HUES48 (cell line): ENCODE data around the gene CETP.
"Not testable (repeated sequence)": the region's sequence is repeated elsewhere in the genome, so short reads cannot be mapped to it uniquely, and the experiment has no call there.

ENCODE experiments used
- H3K27ac ChIP-seq: one replicate; pipeline ENCODE4 v1.7.0; 2013; ENCODE audit warnings: low read depth, low read length, inconsistent platforms
- H3K27me3 ChIP-seq: 2 replicates; pipeline ENCODE4 v1.6.1; 2013; ENCODE audit warnings: mild to moderate bottlenecking, low read length; ENCODE audit not compliant: control insufficient read depth, insufficient read depth
- H3K36me3 ChIP-seq: 2 replicates; pipeline ENCODE4 v1.6.1; 2013; ENCODE audit warnings: low read length; ENCODE audit not compliant: control insufficient read depth, insufficient read depth
- H3K4me1 ChIP-seq: 2 replicates; pipeline ENCODE4 v1.6.1; 2013; ENCODE audit warnings: mild to moderate bottlenecking, low read length; ENCODE audit not compliant: control insufficient read depth, insufficient read depth
- H3K4me3 ChIP-seq: 2 replicates; pipeline ENCODE4 v1.5.1; 2013; ENCODE audit warnings: mild to moderate bottlenecking, low read depth, low read length
- H3K9ac ChIP-seq: 2 replicates; pipeline ENCODE4 v1.6.1; 2013; ENCODE audit warnings: mild to moderate bottlenecking, low read depth, low read length, moderate library complexity
- H3K9me3 ChIP-seq: 2 replicates; pipeline ENCODE4 v1.6.1; 2013; ENCODE audit warnings: low read length; ENCODE audit not compliant: control insufficient read depth, insufficient read depth

The CETP gene

DNA sequence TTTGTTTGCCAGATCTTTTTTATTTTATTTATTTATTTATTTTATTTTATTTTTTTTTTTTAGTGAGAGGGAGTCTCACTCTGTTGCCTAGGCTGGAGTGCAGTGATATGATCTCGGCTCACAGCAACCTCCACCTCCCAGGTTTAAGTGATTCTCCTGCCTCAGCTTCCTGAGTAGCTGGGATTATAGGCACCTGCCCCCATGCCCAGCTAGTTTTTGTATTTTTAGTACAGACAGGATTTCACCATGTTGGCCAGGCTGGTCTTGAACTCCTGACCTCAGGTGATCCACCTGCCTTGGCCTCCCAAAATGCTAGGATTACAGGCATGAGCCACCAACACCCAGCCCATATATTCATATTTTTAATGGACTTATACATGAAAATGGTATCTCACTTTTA lies 30.7 kb downstream of the CETP start:
- peaks cover 37% of the 10 kb centered on the region for H3K27me3 ChIP-seq
- not testable (repeated sequence) for H3K4me3 ChIP-seq, H3K9me3 ChIP-seq, H3K4me1 ChIP-seq, H3K36me3 ChIP-seq, H3K27ac ChIP-seq, H3K9ac ChIP-seq

- Histone ChIP-seq H3K9ac (no peak overlapping the region), H3K9me3 (no peaks in the 10 kb centered on the region), H3K4me1 (peaks cover 6% of the 10 kb centered on the region; the same call in 1 of the 2 replicates), H3K27me3 (peaks cover 30% of the 10 kb centered on the region), H3K4me3 (no peak overlapping the region), H3K27ac (no peak overlapping the region), H3K36me3 (no peaks in the 10 kb centered on the region)
These were observed 31.5 kb downstream of the CETP start for GRCh38 chr16:56993204-56993603.

GRCh38 chr16:56994311-56994710 lies 32.6 kb downstream of the CETP start:
- Histone ChIP-seq H3K27ac (no peak overlapping the region), H3K9ac (no peak overlapping the region), H3K4me1 (peaks cover 6% of the 10 kb centered on the region; the same call in 1 of the 2 replicates), H3K4me3 (no peak overlapping the region), H3K36me3 (no peaks in the 10 kb centered on the region), H3K27me3 (peaks cover 19% of the 10 kb centered on the region), H3K9me3 (no peaks in the 10 kb centered on the region)

DNA sequence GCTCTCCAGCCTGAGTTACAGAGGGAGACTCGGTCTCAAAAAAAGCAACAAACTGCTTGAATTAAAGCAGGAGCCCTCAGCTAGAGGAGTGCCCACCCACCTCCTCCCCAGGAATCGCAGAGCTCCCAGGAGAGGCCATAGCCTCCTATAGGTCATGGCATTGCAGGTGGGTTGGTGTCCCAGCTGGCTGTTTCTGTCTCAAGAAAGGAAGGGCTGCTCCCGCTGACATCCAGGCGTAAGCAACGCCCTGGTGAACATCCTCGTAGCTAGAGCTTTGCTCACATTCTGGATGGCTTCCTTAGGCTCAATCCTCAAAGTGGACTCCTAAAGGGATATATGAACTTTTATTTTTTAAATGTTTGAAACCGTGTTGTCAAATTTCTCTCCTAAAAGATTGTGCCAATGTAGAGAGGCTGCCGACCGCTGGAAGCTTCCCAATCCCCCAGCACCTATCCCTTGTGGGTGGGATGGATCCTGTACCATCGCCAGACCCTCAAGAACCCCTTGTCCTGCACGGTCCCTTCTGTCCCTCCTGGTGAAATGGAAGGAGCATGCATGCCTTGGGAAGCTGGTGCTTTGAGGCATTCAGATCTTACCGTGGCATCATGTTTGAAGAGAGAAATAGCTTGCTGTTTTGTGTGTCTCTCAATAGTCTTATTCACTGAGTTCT lies 33.5 kb downstream of the CETP start:
- no peak overlapping the region for H3K9ac ChIP-seq

DNA sequence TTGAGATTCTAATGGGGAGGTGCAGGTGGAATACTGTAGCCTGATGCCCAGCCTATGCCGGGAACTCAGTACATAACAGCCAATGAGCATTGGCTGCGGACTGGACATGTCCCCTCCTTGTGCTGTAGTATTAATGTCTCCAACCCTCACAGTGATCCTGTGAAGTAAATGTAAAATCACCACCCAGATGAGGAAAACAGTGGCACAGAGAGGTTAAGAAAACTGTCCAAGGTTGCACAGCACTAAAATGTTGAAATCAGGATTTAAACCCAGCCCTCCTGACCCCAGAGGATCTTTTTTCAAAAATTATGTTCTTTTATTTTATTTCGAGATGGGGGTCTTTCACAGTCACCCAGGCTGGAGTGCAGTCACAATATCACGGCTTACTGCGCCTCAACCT lies 35.5 kb downstream of the CETP start:
- H3K9me3 ChIP-seq = no peaks in the 10 kb centered on the region
- no peak overlapping the region for H3K27ac ChIP-seq
- H3K9ac ChIP-seq = no peak overlapping the region
- H3K4me3 ChIP-seq = no peak overlapping the region
- H3K36me3 ChIP-seq = no peaks in the 10 kb centered on the region
- no peaks in the 10 kb centered on the region for H3K27me3 ChIP-seq
- no peaks in the 10 kb centered on the region for H3K4me1 ChIP-seq

More for the DNA sequence above, 33.5 kb downstream of the CETP start:
- peaks cover 9% of the 10 kb centered on the region for H3K27me3 ChIP-seq
- H3K4me1 ChIP-seq = 0 out of 2 replicates have a peak, but pooled peaks cover under 1% of the 10 kb centered on the region
- H3K4me3 ChIP-seq = no peak overlapping the region
- no peaks in the 10 kb centered on the region for H3K36me3 ChIP-seq
- H3K9me3 ChIP-seq = no peaks in the 10 kb centered on the region
- H3K27ac ChIP-seq = no peak overlapping the region

DNA sequence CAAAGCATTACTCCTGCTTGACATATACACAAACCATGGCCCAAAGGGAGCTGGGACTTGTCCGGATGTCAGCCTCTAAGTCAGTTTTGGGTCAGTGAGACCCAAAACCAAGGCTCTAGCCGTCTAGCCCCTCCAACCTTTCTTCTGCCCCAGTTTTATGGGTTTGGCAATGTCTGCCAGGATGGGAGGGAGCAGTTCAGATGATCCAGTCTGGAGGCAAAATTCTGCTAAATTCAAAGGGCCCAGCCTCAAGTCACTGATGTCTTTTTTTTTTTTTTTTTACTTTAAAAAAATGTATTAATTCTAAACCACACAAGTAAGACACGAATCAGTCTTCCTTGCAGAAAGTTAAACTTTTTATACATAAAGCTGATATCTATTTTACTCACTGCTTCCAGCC lies 36.2 kb downstream of the CETP start:
- Histone ChIP-seq H3K4me3 (no peak overlapping the region), H3K9ac (no peak overlapping the region), H3K27me3 (no peaks in the 10 kb centered on the region), H3K9me3 (no peaks in the 10 kb centered on the region), H3K36me3 (no peaks in the 10 kb centered on the region), H3K27ac (no peak overlapping the region), H3K4me1 (no peaks in the 10 kb centered on the region)

DNA sequence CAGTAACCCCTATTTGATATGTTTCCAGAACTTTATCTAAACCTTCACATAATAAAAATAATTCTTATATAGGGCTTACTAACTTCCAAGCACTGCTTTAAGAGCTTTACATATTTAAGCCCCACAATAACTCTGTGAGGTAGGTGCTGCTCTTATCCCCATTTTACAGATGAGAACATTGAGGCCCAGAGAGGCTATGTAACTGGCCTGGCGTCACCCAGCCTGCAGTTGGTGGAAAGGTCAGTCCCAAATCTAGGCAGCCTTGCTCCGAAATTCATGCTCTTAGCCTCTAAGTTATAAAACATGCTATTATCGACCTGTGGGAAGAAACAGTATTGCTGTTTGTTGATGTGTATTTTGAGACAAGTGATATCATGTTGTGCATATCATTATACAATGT lies 36.6 kb downstream of the CETP start:
- Histone ChIP-seq H3K27ac (no peak overlapping the region), H3K36me3 (no peaks in the 10 kb centered on the region), H3K9ac (no peak overlapping the region), H3K4me1 (no peaks in the 10 kb centered on the region), H3K9me3 (no peaks in the 10 kb centered on the region), H3K4me3 (no peak overlapping the region), H3K27me3 (no peaks in the 10 kb centered on the region)

DNA sequence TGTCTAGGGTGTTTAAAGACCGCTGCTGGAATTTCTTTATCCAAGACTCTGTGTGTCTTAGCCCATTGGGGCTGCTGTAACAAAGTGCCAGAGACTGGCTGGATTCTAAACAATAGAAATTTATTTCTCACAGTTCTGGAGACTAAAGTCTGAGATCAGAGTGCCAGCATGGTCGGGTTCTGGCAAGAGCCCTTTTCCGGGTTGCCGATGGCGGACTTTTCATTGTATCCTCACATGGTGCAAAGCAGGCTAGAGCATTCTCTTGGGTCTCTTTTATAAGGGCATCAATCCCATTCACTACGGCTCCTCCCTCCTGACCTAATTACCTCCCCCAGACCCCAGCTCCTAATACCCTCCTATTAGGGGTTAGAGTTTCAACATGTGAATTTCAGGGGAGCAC lies 37.1 kb downstream of the CETP start:
- Histone ChIP-seq H3K9ac (no peak overlapping the region), H3K9me3 (no peaks in the 10 kb centered on the region), H3K4me1 (no peaks in the 10 kb centered on the region), H3K36me3 (no peaks in the 10 kb centered on the region), H3K4me3 (no peak overlapping the region), H3K27me3 (no peaks in the 10 kb centered on the region), H3K27ac (no peak overlapping the region)

DNA sequence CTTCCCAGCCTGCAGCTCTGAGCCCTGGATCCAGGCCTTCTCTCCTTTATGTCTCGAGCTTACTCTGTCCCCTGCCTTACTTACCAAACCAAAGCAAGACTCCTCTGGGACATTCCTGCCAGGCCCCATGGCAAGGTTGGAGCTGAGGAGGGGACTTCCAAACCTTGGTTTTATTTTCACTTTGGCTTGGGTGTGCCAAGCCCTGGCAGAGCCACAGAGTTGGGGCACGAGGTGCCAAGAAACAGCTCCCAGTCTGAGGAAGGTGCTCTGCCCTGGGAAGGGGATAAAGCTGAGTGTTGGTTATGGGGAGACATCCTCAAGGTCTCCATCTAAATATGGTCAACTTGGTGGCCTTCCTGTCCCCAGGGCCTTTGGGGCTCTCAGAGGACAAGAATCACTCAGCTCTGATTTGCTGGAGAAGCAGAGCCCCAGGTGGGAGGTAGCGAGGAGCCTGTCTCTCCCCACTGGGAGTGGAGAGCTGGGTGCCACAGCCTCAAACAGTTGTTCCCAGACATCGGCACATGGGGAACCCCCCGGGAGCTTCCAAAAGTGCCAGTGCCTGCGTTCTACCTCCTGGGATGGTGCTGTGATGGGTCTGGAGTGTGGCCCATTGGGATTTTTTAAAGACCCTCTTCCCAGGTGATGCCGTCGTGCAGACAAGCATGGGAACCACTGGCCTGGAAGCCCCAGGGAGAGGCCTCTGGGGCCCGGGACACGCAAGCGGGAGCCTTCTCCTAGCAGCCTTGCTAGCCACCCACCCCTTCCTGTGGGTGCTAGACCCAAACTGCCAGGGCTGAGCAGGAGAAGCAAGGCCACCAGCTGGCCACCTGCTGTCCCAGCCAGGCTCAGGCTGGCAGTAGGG lies 37.9 kb downstream of the CETP start:
- Histone ChIP-seq H3K9ac (no peak overlapping the region), H3K36me3 (no peaks in the 10 kb centered on the region), H3K9me3 (no peaks in the 10 kb centered on the region), H3K4me1 (peaks cover 4% of the 10 kb centered on the region), H3K4me3 (no peak overlapping the region), H3K27me3 (no peaks in the 10 kb centered on the region), H3K27ac (no peak overlapping the region)

DNA sequence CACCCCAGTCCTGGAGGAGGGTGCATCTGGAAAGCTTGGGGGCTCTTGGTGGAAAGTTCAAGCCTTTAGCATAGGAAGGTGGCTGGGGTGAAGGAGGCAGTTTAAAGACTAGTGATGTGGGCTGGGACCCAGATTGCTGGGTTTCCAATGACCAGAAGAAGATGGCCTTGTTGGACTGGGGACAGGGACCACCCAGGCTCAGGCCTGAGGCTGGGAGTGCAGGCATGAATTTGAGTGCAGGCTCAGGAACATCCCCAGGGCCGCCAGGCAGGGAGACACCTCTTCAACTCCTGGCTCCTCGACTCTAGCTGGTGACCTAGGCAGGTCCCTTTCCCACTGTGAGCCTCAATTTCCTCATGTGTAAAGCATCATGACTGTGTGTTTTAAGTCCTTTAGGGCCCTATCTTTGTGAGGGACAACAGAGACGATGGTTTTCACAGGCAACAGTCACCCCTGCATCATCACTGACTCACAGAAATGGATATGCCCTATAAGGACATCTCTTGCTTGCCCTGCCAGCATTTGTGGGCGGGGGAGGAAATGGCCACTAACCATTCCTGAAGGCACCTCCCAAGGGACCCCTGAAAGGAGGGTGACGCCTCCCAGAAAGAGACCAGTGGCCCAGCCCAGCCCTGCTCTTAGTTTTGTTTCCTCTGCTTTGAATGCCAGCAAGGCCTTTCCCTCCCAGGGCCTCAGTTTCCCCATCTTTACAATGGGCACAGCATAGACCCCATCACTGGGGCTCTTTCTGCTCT lies 38.7 kb downstream of the CETP start:
- H3K9ac ChIP-seq = no peak overlapping the region
- no peaks in the 10 kb centered on the region for H3K9me3 ChIP-seq
- peaks cover 4% of the 10 kb centered on the region for H3K4me1 ChIP-seq
- no peak overlapping the region for H3K27ac ChIP-seq
- H3K4me3 ChIP-seq = no peak overlapping the region
- no peaks in the 10 kb centered on the region for H3K36me3 ChIP-seq
- no peaks in the 10 kb centered on the region for H3K27me3 ChIP-seq
